Stimulated activated CD8-positive, alpha-beta memory T cell treated with anti-CD3 and anti-CD28 coated beads, Interleukin-7, amount 100 ng/mL, for 1 hour (primary cell): ENCODE results near the gene PALB2.
A peak's percentile ranks its signal among the peaks of the same experiment; 100 is the strongest.

ENCODE experiments used
- DNase-seq, 2 donors: peaks; one replicate each; pipeline ENCODE4 v3.0.0-alpha.2; 2020; ENCODE audit warnings: low read depth in 2 of 2

Gene PALB2

DNA sequence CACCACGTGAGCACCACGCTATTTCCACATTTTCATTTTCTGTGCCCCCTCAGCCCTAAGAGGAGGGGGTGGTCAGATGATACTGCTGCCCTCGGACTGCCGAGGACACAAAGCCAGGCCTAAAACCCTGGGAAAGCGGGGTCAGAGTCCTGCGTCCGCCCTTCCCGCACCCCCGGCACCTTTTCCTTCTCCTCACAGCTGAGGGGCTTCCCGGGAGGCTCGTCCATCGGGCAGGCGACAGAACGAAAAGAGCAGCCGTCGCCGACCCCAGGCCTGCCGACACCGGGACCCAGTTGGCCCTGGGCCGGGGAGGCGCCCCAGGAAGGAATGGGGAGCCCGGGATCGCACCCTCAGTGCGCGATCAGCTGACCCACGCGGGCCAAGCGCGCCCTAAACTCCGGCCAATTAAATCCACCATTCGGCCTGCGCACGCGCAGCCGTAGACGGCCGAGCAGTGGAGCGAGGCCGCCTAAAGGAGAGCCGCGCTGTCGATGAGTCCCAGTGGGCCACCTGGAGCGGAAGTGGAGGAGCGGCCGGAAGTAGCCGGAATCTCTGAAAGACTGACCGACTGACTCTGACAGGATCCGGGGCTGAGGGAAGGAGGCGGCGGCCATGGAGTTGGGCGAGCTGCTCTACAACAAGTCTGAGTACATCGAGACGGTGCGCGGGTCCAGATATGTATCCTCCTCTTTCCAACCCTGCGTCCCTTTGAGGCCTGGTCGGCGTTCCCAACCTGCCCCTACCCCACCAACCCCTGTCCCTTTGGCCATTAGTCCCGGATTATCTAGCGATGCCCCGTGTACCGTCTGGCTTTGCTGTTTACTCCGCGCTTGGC, at the start of gene PALB2, which contains the start of gene DCTN5:
PALB2 (minus strand) TSS at position 380 of the 835 bp plus-strand sequence; CDS start at position 227, 153 bp downstream.
DCTN5 (plus strand) TSS at position 536 of the 835 bp plus-strand sequence; CDS start at position 613, 77 bp downstream.
- DNase-seq: peak; percentile 70

DNA sequence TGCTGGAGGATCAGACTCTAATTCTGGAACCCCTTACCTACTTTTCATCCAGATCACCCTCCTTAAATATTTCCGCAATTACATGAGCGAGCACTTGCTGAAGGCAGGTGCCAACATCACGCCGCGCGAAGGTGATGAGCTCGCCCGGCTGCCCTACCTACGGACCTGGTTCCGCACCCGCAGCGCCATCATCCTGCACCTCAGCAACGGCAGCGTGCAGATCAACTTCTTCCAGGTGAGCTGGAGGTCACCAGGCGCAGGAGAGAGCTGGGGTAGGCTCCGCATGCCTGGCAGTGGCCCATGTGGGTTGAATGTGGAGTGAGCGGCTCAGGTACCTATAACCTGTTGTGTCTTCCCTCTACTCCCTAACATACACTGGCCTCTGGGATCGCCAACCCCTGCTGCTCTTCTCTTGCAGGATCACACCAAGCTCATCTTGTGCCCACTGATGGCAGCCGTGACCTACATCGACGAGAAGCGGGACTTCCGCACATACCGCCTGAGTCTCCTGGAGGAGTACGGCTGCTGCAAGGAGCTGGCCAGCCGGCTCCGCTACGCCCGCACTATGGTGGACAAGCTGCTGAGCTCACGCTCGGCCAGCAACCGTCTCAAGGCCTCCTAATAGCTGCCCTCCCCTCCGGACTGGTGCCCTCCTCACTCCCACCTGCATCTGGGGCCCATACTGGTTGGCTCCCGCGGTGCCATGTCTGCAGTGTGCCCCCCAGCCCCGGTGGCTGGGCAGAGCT, 48.5 kb upstream of the PALB2 start:
- no peak for DNase-seq

DNA sequence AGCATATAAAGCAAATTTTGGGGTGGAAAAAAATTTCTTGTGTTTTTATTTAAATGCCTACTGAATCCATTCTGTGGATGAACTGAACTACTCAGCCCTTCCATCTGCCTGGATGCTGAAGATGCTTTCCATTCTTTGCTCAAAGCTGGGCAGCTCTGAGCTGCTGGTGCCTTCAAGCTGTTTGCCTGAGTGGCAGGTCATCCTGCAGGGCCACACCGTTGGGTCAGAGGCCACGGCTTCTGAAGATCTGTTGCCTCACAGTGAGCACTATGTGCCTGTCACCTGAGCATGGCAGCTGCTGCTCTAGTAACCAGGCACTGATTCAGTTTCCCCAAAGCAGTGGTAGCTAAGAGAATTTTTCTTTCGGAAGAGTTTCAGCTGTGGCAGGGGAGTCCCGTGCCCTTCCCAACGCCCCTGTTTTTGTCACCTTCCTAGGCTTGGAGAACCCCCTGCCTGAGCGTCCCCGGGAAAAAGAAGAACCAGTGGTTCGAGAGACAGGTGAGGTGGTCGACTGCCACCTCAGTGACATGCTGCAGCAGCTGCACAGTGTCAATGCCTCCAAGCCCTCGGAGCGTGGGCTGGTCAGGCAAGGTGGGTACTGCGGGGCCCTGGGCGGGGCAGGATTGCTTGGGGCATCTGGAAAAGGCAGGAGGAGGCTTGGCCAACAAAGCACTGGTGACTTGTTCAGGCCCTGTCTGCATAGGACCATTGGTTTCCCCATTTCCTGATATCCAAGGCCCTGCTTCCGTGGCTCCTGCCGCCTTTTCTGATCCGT, 46.1 kb upstream of the PALB2 start:
- no peak for DNase-seq

DNA sequence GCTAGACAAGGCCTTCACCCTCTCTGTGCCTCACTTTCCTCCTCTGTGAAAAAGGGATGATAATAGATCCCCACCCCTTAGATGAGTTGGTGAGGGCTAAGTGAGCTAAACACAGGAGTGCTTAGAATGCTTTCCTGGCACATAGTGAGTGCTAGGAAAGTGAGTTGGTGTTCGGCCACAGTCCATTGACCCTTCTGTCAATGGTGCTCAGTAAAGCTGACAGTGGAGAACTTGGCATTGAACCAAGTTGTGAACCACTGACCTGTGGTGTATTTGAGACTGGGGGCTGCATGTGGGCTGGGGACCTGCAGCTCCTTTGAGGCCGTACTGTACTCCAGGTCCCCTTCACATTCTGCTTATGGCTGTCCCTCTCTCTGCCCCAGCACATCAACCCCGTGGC, 42.4 kb upstream of the PALB2 start:
- no peak for DNase-seq

DNA sequence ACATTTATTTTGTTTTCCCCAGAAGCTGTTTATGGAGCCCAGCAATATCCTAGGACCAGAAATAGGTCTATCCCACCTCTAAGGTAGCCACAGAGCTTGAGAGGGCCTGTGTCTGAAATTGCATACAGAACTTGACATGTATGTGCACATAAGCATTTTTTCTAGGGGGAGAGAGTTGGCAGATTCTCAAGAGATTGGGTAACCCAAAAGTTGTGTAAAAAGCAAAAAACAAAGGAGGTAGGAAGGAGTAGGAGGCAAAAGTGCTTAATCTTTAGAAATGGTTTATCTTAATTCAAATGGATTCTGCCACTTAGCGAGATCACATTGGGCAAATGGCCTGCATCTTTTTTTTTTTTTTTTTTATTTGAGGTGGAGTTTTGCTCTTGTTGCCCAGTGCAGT, 41.1 kb upstream of the PALB2 start:
- no peak for DNase-seq

DNA sequence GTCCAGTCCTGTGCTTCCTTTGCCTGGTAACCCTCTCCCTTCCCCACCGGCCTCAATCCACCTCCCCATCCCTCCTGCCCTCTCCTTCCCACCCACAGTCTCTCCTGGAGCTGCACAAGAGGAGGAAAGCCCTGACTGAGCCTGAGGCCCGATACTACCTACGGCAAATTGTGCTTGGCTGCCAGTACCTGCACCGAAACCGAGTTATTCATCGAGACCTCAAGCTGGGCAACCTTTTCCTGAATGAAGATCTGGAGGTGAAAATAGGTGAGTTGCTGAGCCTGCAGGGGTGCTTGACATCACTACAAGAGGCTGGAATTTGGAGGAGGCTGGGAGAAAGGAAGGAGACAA, 38.9 kb upstream of the PALB2 start:
- no peak for DNase-seq

DNA sequence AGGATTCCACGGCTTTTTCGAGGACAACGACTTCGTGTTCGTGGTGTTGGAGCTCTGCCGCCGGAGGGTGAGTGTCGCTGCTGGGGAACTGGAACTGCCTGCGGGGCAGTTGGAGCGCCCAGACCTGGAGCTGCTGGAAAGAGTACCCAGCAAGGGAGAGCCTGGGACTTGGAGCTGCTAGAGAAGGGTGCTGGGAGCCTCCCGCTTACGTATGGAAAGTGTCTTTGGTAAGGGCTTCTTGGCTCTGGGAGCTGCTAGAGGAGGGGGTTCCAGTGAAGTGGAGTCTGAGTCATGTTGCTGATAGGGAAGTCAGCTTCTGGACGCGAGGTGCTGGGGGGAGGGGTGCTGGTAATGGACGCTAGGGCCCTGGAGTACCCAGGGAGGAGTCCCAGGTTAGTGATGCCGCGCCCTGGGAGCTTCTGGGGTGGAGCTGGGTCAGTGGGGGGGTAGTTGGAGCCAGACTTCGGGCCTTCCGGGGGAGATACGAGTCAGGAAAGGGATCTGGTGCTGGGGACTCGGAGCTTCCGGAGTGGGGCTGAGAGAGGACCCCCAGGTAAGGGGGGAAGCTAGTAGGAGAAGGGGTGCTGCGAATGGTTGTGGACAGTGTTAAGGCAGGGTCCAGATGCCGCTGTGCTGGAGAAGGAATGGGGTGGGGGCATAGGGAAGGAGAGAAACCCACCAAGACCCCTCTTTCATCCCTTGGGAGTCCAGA, 38.3 kb upstream of the PALB2 start:
- no peak for DNase-seq

DNA sequence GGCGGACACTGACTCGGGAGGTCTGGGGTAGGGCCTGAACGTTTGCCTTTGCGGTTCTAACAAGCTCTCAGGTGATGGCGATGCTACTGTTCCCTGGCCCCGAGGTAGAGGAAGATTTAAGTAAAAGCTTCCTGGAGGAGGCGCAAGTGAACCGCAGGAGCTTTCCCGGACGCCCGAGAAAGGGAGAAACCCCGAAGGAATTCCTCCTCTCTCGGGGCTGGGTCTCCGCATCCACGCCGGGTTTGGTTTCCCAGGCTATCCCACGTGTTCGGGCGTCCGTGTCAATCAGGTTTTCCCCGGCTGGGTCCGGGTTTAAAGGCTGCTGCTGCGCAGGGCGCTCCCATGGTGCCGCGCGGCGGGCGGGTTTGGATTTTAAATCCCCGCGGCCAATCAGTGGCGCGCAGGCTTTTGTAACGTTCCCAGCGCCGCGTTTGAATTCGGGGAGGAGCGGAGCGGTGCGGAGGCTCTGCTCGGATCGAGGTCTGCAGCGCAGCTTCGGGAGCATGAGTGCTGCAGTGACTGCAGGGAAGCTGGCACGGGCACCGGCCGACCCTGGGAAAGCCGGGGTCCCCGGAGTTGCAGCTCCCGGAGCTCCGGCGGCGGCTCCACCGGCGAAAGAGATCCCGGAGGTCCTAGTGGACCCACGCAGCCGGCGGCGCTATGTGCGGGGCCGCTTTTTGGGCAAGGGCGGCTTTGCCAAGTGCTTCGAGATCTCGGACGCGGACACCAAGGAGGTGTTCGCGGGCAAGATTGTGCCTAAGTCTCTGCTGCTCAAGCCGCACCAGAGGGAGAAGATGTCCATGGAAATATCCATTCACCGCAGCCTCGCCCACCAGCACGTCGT, 37.5 kb upstream of the PALB2 start, which contains the start of gene PLK1:
PLK1 (plus strand) TSS at position 460 of the 844 bp plus-strand sequence; CDS start at position 504, 44 bp downstream.
- DNase-seq: peak; percentile 27 to 32

DNA sequence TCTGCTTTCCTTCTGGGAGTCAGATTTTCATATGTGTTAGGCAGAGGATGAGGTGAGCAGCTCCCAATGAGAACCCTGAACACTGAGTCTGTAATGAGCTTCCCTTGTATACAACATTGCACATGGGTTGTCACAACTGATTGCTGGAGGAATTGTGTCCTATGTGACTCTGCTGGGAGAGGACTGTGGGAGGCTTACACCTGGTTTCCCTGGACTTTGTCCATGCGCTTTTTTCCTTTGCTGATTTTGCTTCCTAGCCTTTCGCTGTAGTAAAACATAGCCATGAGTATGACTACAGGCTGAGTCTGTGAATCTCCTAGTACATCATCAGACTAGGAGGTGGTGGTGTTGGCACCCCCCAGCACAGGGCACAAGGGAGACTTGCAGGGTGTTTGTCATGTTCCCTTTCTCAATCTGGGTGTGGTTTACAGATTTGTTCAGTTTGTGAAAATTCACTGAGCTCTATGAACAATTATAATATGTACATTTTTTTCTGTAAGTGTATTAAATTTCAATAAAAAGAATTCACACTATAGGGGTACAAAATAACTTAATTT, 35.9 kb upstream of the PALB2 start:
- DNase-seq: no peak

DNA sequence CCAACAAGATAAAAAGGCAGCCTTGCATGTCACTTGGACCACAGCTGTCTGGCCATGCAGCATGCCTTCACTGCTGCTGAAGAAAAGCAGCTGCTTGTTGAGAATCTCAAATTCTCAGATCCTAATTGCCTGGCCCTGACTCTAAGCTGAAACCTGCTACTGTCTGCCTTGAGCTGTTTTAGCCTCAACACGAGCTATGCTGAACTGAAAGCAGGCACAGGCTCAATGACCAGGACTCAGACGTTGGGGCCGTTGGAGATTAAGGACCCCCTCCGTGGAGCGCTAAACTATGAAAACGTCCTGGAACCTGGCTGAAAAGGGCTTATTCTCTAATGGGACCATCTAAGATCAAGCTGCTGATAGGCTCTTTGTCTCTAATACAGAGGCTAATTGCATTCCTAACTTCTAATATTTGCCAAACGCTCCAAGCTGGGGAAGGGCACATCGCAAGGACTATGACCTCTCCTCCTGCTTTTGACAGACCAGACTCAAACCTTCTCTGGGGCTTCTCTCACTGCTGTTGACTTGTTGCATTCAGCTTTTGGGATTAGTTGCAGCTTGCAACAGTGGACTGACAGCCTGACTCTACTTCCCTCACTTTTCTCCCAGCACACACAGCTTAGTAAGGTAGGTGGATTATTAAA, 33.0 kb upstream of the PALB2 start:
- DNase-seq: no peak

DNA sequence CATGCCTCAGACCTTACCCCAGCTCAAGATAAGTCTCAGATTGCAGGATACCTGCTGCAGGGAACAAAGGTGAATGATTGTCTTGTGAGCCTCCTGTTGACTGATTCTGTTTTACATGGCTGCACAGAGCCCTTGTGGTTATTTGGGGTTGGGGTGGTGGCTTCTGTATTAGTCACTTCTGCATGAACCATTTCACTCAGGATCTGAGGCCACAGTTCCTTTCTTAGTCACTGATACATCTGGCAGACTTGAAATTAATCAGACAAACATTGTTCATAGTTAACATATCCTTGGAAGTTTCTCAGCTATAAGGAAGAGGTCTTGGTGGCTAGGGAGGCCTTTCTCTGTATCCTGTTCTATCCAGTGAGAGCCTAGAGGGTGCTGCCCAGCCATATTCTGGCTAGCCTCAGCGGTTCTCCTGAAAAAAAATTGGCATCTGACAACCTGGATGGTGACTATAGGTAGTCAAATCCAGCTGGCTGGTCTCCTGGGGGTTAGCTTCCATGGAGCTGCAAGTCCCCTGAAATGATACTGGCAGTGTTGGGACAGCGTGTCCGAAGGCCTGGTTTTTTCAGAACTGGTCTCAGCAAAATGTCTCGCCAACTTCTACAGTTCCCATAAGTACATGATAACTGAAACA, 29.1 kb upstream of the PALB2 start:
- no peak for DNase-seq

DNA sequence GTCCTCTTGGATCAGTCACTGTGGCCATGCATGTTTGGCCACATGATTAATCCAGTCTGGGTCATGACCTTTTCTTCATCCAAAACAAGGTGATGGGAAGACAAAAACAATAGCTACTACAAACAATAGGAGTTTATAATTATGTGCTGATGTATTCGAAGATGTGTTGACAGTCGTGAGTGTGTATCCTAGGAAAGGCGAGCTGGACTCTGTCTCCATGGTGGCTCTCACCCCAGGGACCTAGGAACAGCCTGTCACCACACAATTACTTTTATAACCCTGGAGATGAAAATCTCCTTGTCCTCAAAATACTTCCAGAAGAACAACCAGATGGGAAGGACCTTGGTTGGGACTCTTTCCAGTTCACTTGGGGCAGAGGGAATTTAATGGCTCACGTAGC, 27.8 kb upstream of the PALB2 start:
- no peak for DNase-seq

DNA sequence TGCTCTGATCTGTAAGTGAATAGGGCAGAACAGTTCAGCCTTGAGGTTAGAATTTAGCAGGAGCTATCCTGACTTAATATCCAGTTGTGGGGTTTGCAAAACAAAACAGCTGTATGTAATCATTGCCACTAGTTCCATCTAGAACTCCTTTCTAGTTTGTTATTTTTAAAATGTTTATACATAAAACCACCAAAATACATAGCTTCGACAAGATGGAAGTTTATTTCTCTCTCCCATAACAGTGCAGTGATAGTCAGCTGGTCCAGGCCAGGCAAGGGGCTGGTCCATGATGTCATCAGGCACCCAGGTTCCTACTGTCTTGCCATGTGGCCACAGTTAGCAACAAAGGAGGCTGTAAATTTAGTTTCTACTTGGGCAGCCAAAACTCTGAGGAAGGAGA, 27.1 kb upstream of the PALB2 start:
- no peak for DNase-seq

DNA sequence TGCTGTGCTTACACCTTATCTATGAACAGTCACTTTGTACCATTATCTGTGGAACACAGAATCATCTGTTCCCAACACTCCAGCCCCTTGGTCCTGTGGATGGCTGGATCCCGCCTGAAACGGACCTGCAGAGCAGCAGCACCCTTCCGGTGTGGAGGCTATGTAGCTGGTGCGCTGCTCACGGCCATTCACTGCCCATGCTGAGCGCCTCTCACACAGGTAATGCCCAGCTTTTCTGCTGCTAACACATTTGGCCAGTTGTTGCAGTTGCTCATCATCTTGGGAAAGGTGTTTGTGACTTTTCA, 26.2 kb upstream of the PALB2 start:
- DNase-seq: no peak

DNA sequence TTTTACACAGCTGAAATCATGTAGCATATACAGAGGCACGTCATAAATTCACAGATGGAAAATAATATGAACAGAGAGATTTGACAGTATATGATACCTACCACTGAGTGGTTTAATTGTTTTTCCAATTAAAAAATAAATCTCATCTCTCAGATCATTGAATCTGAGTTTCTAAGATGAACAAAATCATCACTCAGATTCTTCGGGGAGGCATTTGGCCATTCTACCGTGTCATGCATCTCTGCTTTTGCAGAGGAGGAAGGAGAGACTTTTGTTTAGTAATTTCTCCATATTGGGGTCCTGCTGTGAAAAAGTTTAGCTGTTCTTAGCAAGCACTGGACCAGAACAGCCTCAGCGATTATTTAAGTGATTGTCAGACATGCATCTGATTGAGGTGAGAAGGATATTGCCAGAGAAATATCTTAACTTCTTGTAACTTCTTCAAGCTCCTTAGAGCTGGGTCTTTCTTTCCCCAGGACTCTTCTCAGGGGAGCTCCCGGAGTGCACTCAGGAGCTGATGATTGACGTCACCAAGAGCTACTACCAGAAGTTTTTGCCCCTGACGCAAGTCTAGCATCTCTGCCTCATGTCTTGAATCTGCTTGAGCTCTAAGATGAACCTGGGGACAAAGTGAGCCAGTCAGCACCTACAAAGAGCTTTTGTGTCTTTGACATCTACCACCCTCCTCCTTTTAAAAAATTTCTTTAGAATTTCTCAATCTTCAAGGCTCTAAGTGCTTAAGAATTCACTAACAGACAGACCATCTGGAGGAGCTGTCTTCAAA, 25.7 kb upstream of the PALB2 start:
- no peak for DNase-seq

DNA sequence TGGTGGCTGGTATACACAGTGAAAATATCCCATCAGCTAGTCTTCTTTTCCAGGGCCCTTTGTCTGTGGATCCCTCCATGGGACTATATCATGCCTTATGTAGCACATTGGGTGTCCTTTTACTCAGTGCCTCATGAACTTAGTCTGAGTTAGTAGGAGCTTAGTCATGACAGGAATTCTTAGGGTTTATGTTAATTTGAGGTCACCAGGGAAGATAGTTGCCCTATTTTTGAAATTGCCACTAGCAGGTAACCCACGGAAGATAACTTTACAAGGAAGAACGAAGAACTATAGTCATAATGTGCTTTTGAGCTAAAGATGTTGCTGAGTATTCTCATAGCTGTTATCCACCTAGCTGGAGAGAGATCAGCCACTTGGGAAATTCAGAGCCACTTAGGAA, 22.8 kb upstream of the PALB2 start:
- DNase-seq: no peak

DNA sequence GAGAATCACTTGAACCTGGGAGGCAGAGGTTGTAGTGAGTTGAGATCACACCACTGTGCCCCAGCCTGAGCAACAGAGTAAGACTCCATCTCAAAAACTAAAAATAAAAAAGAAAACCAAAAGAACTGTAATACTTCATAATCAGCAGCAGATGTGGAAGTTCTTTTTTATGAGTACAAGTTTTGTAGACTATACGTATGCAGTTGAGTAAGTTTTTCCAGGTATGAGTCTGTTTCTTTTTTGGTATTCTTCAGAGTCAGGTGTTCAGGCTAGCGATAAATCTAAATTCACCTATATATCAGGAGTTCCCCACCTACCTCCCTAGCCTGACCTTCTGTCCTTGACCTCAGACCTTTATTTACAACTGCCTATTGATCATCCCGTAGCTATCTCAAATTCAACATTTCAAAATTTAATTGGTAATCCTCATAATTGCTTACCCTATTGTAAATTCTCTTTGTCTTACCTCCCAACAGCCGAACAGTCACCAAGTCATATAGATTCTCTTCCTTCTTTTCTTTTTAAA, 10.9 kb upstream of the PALB2 start:
- DNase-seq: no peak

DNA sequence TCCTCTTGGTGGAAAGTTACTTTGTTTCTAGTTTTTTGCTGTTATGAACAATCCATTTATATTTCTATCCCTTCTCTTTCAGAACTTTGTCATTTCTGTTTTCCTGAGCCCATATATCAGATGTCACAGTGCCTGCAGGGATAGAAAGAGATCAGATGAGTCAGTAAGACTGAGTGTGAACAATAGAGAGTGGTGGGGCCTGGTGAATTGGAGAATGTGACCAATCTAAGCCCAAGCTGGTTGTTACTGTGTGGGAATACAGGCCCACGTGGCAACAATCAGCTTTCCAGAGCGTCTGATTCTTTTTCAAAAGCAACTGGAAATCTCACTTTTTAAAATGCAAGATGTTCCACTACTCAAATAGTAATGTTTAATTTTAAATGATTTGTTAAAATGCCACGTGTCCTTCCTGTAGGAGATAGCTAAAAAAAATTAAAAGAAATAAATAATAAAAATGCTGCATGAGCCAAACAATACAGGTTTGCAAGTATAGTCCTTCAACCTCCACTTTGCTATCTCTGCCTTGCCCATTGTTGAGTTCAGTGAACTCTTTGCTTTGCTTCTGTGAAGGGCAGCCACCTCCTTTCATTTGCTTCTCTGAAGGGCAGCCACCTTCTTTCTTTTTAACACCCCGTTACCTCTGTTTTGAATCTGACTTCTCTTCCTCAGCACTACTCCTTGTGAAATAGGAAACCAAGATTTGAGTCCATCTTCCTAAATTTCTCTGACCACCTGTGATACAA, 9.7 kb upstream of the PALB2 start:
- DNase-seq: no peak
